ENCODE results near the gene RNF181. TPM values are rescaled to one million over a fixed set of nuclear protein-coding genes. Genes with fewer than 3 reads are reported as not detected.

The RNF181 gene
- total RNA-seq = 100 to 1,000 TPM in 1 of 3 donors, 10 to 100 TPM in 2; 87.8 to 108 (median 94.0) TPM

GRCh38 chr2:85595301-85596025, at the start of gene RNF181:
Gene RNF181, plus strand, starts transcription at chr2:85595745. Its CDS starts 19 bp downstream, at chr2:85595764.
- peak; percentile 84 for DNase-seq
- Mint-ChIP-seq H3K9me3 (no peaks in the 10 kb centered on the region), H3K4me1 (ENCODE audit: low read depth) (peaks cover 28% of the 10 kb centered on the region), H3K4me3 (peak within 1 kb of the TSS; percentile 93), H3K36me3 (ENCODE audit: insufficient read depth) (peaks cover 1% of the 10 kb centered on the region), H3K27me3 (ENCODE audit: low read depth) (no peaks in the 10 kb centered on the region)
- ATAC-seq = peak; percentile 99

DNA sequence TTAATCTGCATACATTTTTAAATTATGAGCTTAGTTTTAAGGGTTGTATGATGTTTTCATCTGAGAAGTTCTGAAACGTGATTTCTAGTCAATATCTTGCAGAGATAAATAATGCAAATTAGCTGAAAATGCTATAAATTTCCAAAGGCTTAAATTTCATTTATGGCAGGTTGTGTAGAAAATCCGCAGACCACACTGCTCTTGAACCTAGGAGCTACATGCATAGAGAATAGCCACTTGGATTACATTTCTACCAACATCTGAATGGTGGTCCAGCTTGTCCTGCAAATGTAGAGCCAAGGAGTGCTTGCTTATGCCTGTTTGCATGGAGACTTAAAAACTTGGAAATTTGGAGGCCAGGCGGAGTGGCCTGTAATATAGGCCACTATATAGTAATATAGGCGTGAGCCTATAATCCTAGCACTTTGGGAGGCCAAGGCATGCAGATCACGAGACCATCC, 49.7 kb upstream of the RNF181 start:
- no peak for DNase-seq
- ATAC-seq = peak in 1 of 2 donors; percentile 38
- H3K36me3 Mint-ChIP-seq (ENCODE audit: insufficient read depth) = peaks cover 44% of the 10 kb centered on the region
- no peaks in the 10 kb centered on the region for H3K9me3 Mint-ChIP-seq
- H3K27me3 Mint-ChIP-seq (ENCODE audit: low read depth) = no peaks in the 10 kb centered on the region
- peaks cover 26% of the 10 kb centered on the region for H3K4me1 Mint-ChIP-seq (ENCODE audit: low read depth)
- no peak overlapping the region for H3K4me3 Mint-ChIP-seq

DNA sequence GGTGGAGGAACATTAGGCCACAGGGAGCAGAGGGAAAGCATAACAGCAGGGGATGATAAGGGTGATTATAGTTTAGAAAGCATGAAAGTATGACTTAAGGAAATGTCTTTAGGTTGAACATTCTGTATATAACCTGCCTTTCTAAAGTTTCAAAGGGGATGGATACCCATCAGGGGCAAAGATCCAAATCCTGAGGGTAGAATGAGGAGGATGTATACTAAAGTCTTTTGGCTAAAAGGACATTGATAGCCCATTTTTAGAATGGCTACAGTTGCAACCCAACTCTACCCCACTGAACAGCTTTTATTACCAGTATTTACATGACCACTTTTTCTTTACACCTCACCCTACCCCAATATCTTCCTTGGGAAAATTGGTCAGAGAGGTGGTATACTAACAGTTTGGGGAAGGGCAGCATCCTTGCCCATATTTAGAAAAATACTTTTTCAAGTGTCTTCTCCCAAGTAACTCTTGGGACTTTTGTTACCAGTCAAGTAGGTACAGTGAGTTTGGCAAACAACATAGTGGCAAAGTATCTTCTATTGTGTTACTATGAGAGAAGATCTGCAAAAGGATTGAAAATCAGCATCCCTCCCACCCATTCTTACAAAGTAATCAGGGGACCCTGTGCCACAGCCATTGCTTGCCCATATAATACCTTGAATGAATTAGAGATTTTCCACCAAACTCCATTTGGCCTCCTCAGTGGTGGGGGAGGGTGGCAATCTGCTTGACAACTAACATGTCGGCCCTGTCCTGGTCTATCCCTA, 48.3 kb upstream of the RNF181 start:
- Mint-ChIP-seq H3K36me3 (ENCODE audit: insufficient read depth) (peaks cover 41% of the 10 kb centered on the region), H3K27me3 (ENCODE audit: low read depth) (no peaks in the 10 kb centered on the region), H3K4me1 (ENCODE audit: low read depth) (peaks cover 19% of the 10 kb centered on the region), H3K9me3 (no peaks in the 10 kb centered on the region), H3K4me3 (no peak overlapping the region)
- ATAC-seq (peak; percentile 2 to 23), DNase-seq (no peak)

- Mint-ChIP-seq H3K9me3 (no peaks in the 10 kb centered on the region), H3K36me3 (ENCODE audit: insufficient read depth) (peaks cover 35% of the 10 kb centered on the region), H3K4me1 (ENCODE audit: low read depth) (peaks cover 12% of the 10 kb centered on the region), H3K27me3 (ENCODE audit: low read depth) (no peaks in the 10 kb centered on the region), H3K4me3 (no peak overlapping the region)
- ATAC-seq (no peak), DNase-seq (no peak)
These were observed 47.5 kb upstream of the RNF181 start for GRCh38 chr2:85547859-85548607.

GRCh38 chr2:85548608-85548900, 47.0 kb upstream of the RNF181 start:
- no peaks in the 10 kb centered on the region for H3K9me3 Mint-ChIP-seq
- peaks cover 30% of the 10 kb centered on the region for H3K36me3 Mint-ChIP-seq (ENCODE audit: insufficient read depth)
- H3K4me1 Mint-ChIP-seq (ENCODE audit: low read depth) = peaks cover 8% of the 10 kb centered on the region
- no peak overlapping the region for H3K4me3 Mint-ChIP-seq
- DNase-seq = no peak
- ATAC-seq = no peak
- H3K27me3 Mint-ChIP-seq (ENCODE audit: low read depth) = no peaks in the 10 kb centered on the region

- peaks cover 6% of the 10 kb centered on the region for H3K4me1 Mint-ChIP-seq (ENCODE audit: low read depth)
- H3K9me3 Mint-ChIP-seq = no peaks in the 10 kb centered on the region
- peaks cover 29% of the 10 kb centered on the region for H3K36me3 Mint-ChIP-seq (ENCODE audit: insufficient read depth)
- no peak overlapping the region for H3K4me3 Mint-ChIP-seq
- no peak for ATAC-seq
- DNase-seq = no peak
- no peaks in the 10 kb centered on the region for H3K27me3 Mint-ChIP-seq (ENCODE audit: low read depth)
These were observed 46.5 kb upstream of the RNF181 start for GRCh38 chr2:85549095-85549494.

DNA sequence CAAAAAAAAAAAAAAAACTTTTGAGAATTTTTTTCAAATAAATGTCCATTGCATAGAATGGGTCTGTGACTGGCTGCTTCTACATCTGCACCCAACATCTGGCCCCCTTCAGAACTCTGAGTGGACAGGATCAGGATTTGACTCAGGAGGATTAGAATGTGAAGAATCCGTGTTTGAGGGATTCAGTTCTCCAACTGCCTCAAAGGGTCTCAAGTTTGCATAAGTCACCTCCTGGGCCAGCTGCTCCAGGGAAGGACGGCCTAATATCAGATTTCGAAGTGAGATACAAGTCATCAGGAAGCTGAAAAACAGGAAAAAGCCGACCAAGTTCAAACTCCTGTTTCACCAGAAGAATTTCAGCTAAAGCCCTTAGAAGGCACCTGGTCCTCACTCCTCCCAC, 45.7 kb upstream of the RNF181 start:
- DNase-seq (no peak), ATAC-seq (no peak)
- Mint-ChIP-seq H3K9me3 (no peaks in the 10 kb centered on the region), H3K27me3 (ENCODE audit: low read depth) (no peaks in the 10 kb centered on the region), H3K4me3 (no peak overlapping the region), H3K36me3 (ENCODE audit: insufficient read depth) (peaks cover 28% of the 10 kb centered on the region), H3K4me1 (ENCODE audit: low read depth) (peaks cover 3% of the 10 kb centered on the region)

GRCh38 chr2:85550486-85550885, 45.1 kb upstream of the RNF181 start:
- Mint-ChIP-seq H3K4me3 (no peak overlapping the region), H3K4me1 (ENCODE audit: low read depth) (peaks cover 3% of the 10 kb centered on the region), H3K27me3 (ENCODE audit: low read depth) (no peaks in the 10 kb centered on the region), H3K9me3 (no peaks in the 10 kb centered on the region), H3K36me3 (ENCODE audit: insufficient read depth) (peaks cover 27% of the 10 kb centered on the region)
- DNase-seq = no peak
- no peak for ATAC-seq

GRCh38 chr2:85551698-85552678, 43.6 kb upstream of the RNF181 start:
- peak; percentile 74 to 80 for ATAC-seq
- Mint-ChIP-seq H3K4me1 (ENCODE audit: low read depth) (peaks cover 3% of the 10 kb centered on the region), H3K27me3 (ENCODE audit: low read depth) (no peaks in the 10 kb centered on the region), H3K4me3 (no peak overlapping the region), H3K36me3 (ENCODE audit: insufficient read depth) (peaks cover 29% of the 10 kb centered on the region), H3K9me3 (no peaks in the 10 kb centered on the region)
- peak; percentile 89 for DNase-seq

GRCh38 chr2:85553184-85553583, 42.4 kb upstream of the RNF181 start:
- H3K36me3 Mint-ChIP-seq (ENCODE audit: insufficient read depth) = peaks cover 30% of the 10 kb centered on the region
- ATAC-seq = no peak

GRCh38 chr2:85554980-85555612, 40.4 kb upstream of the RNF181 start:
- no peak for DNase-seq
- Mint-ChIP-seq H3K4me1 (ENCODE audit: low read depth) (peaks cover 10% of the 10 kb centered on the region), H3K27me3 (ENCODE audit: low read depth) (no peaks in the 10 kb centered on the region), H3K9me3 (no peaks in the 10 kb centered on the region), H3K4me3 (no peak overlapping the region), H3K36me3 (ENCODE audit: insufficient read depth) (peaks cover 35% of the 10 kb centered on the region)
- ATAC-seq = no peak

More at GRCh38 chr2:85553184-85553583, 42.4 kb upstream of the RNF181 start:
- Mint-ChIP-seq H3K27me3 (ENCODE audit: low read depth) (no peaks in the 10 kb centered on the region), H3K4me1 (ENCODE audit: low read depth) (peaks cover 3% of the 10 kb centered on the region), H3K9me3 (no peaks in the 10 kb centered on the region), H3K4me3 (no peak overlapping the region)
- DNase-seq = no peak

DNA sequence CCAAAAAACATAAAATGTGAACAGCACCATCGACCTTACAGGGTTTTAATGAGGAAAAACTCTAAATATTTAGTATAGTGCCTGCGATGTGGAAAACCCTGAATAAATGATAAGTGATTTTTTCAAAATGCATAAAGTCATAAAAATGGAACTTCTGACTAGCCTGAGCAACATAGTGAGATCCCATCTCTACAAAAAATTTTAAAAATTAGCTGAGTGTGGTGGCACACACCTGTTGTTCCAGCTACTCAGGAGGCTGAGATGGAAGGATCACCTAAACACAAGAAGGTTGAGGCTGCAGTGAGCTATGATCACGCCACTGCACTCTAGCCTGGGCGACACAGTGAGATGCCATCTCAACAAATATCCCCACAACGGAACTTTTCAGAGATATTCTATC, 38.4 kb upstream of the RNF181 start:
- ATAC-seq = no peak
- peaks cover 22% of the 10 kb centered on the region for H3K36me3 Mint-ChIP-seq (ENCODE audit: insufficient read depth)
- no peak overlapping the region for H3K4me3 Mint-ChIP-seq
- DNase-seq = no peak
- no peaks in the 10 kb centered on the region for H3K27me3 Mint-ChIP-seq (ENCODE audit: low read depth)
- H3K9me3 Mint-ChIP-seq = no peaks in the 10 kb centered on the region
- H3K4me1 Mint-ChIP-seq (ENCODE audit: low read depth) = peaks cover 23% of the 10 kb centered on the region

- DNase-seq (no peak), ATAC-seq (no peak)
- Mint-ChIP-seq H3K4me3 (peak overlapping the region; percentile 37), H3K9me3 (no peaks in the 10 kb centered on the region), H3K27me3 (ENCODE audit: low read depth) (no peaks in the 10 kb centered on the region), H3K36me3 (ENCODE audit: insufficient read depth) (peaks cover 20% of the 10 kb centered on the region), H3K4me1 (ENCODE audit: low read depth) (peaks cover 23% of the 10 kb centered on the region)
These were observed 37.4 kb upstream of the RNF181 start for GRCh38 chr2:85558160-85558559.

All from activated T-cell treated with anti-CD3 and anti-CD28 coated beads, Interleukin-2, amount 50 U/mL, for 4 hours (primary cell).